Neural cell (in vitro differentiated cells): Measurements from ENCODE around the gene CAMSAP2. TPM values are rescaled to one million over a fixed set of nuclear protein-coding genes. Genes with fewer than 3 reads are reported as not detected.

Source experiments
- H2AFZ ChIP-seq: fragments of 200-600, 300-800 bp; sonication (generic), shearing (Covaris generic); 2 replicates; pipeline ENCODE4 v1.6.0; 2014; ENCODE audit warnings: low read depth, mild to moderate bottlenecking, antibody characterized with exemption, low read length, moderate library complexity
- H3F3A ChIP-seq: fragments of 200-600 bp; shearing (Covaris generic); 2 replicates; pipeline ENCODE4 v1.6.1; 2016; ENCODE audit warnings: mild to moderate bottlenecking, moderate library complexity, mixed read lengths, antibody characterized with exemption, low read length; ENCODE audit not compliant: insufficient read depth, poor library complexity, severe bottlenecking
- H3K27ac ChIP-seq: fragments of 200-600, 300-800 bp; sonication (generic), shearing (Covaris generic); 2 replicates; pipeline ENCODE4 v1.5.1; 2014; ENCODE audit warnings: mild to moderate bottlenecking, low read length, moderate library complexity
- H3K27me3 ChIP-seq: fragments of 300-800, 200-600 bp; sonication (generic), shearing (Covaris generic); 2 replicates; pipeline ENCODE4 v1.6.0; 2014; ENCODE audit warnings: mild to moderate bottlenecking, low read depth, low read length, moderate library complexity; ENCODE audit not compliant: insufficient read depth
- H3K36me3 ChIP-seq: fragments of 300-800, 200-600 bp; sonication (generic), shearing (Covaris generic); 2 replicates; pipeline ENCODE4 v1.5.1; 2014; ENCODE audit warnings: mild to moderate bottlenecking, antibody characterized with exemption, low read length, moderate library complexity; ENCODE audit not compliant: insufficient read depth
- H3K4me2 ChIP-seq: fragments of 300-800, 200-600 bp; sonication (generic), shearing (Covaris generic); 2 replicates; pipeline ENCODE4 v1.6.0; 2014; ENCODE audit warnings: mild to moderate bottlenecking, low read length
- H3K4me3 ChIP-seq: fragments of 300-800, 200-600 bp; sonication (generic), shearing (Covaris generic); 2 replicates; pipeline ENCODE4 v1.5.1; 2014; ENCODE audit warnings: mild to moderate bottlenecking, low read length, moderate library complexity
- H3K79me2 ChIP-seq: fragments of 200-600 bp; shearing (Covaris generic); replicated peaks from 2 replicates; pipeline ENCODE4 v1.6.0; 2014; ENCODE audit warnings: mild to moderate bottlenecking, low read length, moderate library complexity; ENCODE audit not compliant: insufficient read depth
- H3K9ac ChIP-seq: fragments of 300-800, 200-600 bp; sonication (generic), shearing (Covaris generic); 2 replicates; pipeline ENCODE4 v1.6.1; 2016; ENCODE audit warnings: mild to moderate bottlenecking, low read length, mixed read lengths
- H3K9me2 ChIP-seq: fragments of 200-600 bp; shearing (Covaris generic); 2 replicates; pipeline ENCODE4 v1.6.1; 2016; ENCODE audit warnings: mild to moderate bottlenecking, low read length, mixed read lengths; ENCODE audit not compliant: insufficient read depth
- H3K9me3 ChIP-seq: fragments of 200-600, 300-800 bp; sonication (generic), shearing (Covaris generic); 2 replicates; pipeline ENCODE4 v1.6.1; 2016; ENCODE audit warnings: mild to moderate bottlenecking, mixed run types, low read length, moderate library complexity, mixed read lengths
- H4K20me1 ChIP-seq: fragments of 200-600 bp; shearing (Covaris generic); 2 replicates; pipeline ENCODE4 v1.6.1; 2016; ENCODE audit warnings: mild to moderate bottlenecking, mixed run types; ENCODE audit not compliant: insufficient read depth
- EP300 ChIP-seq: fragments of 450-650 bp; conservative IDR thresholded peaks from 2 replicates; pipeline ENCODE4 v1.6.1; 2014; ENCODE audit warnings: antibody characterized with exemption, mild to moderate bottlenecking, moderate library complexity; ENCODE audit not compliant: poor library complexity, severe bottlenecking
- EZH2 ChIP-seq: fragments of 200-600, 300-800 bp; shearing (Covaris generic), sonication (generic); IDR thresholded peaks from 2 replicates; pipeline ENCODE4 v1.6.1; 2014; ENCODE audit warnings: antibody characterized with exemption, low read length, borderline replicate concordance, mild to moderate bottlenecking; ENCODE audit not compliant: insufficient read depth, poor library complexity, severe bottlenecking
- MXI1 ChIP-seq: fragments of 450-650 bp; conservative IDR thresholded peaks from 2 replicates; pipeline ENCODE4 v1.6.1; 2014; ENCODE audit warnings: antibody characterized with exemption, mild to moderate bottlenecking; ENCODE audit not compliant: poor library complexity, severe bottlenecking
- POLR2AphosphoS5 ChIP-seq: IDR thresholded peaks from 2 replicates; pipeline ENCODE4 v1.6.1; 2012
- RAD21 ChIP-seq: fragments of 450-650 bp; conservative IDR thresholded peaks from 2 replicates; pipeline ENCODE4 v1.6.1; 2014; ENCODE audit warnings: antibody characterized with exemption, mild to moderate bottlenecking, moderate library complexity
- REST ChIP-seq: IDR thresholded peaks from 2 replicates; pipeline ENCODE4 v1.6.1; 2012; ENCODE audit warnings: borderline replicate concordance
- SMC3 ChIP-seq: fragments of 450-650 bp; conservative IDR thresholded peaks from 2 replicates; pipeline ENCODE4 v1.6.1; 2014; ENCODE audit warnings: antibody characterized with exemption, mild to moderate bottlenecking, moderate library complexity; ENCODE audit not compliant: poor library complexity
- TAF1 ChIP-seq: IDR thresholded peaks from 2 replicates; pipeline ENCODE4 v1.6.1; 2012; ENCODE audit warnings: low read depth
- polyA plus RNA-seq: library from polyadenylated mRNA; depleted of rRNA; stranded (reverse); fragments of >200 nt; gene quantifications from 2 replicates; pipeline ENCODE4 v1.2.3, GENCODE V29; 2014
- TF ChIP-seq, protein P1 (sequence below): fragments of 450-650 bp; IDR thresholded peaks from 2 replicates; pipeline ENCODE4 v1.5.1; 2014; ENCODE audit warnings: antibody characterized with exemption, mild to moderate bottlenecking, moderate library complexity; ENCODE audit not compliant: poor library complexity, severe bottlenecking

Gene CAMSAP2
- polyA plus RNA-seq, 1 donor from 2014 or later = 52.7 TPM

- peak; percentile 62 for TF ChIP-seq MXI1
Measured at GRCh38 chr1:200738949-200739651, 407 bp downstream of the CAMSAP2 start (continued).

- no peaks in the 10 kb centered on the region for H3K9me3 ChIP-seq
- H3K36me3 ChIP-seq = no peaks in the 10 kb centered on the region
- no peaks in the 10 kb centered on the region for H3F3A ChIP-seq
- peak overlapping the region; percentile 86 for H3K4me3 ChIP-seq
- H3K79me2 ChIP-seq = peaks cover 55% of the 10 kb centered on the region
- no peaks in the 10 kb centered on the region for H3K27me3 ChIP-seq
- H3K9ac ChIP-seq = peak overlapping the region; percentile 99
- peak overlapping the region; percentile 47 for H2AFZ ChIP-seq
- TF ChIP-seq, protein P1, sequence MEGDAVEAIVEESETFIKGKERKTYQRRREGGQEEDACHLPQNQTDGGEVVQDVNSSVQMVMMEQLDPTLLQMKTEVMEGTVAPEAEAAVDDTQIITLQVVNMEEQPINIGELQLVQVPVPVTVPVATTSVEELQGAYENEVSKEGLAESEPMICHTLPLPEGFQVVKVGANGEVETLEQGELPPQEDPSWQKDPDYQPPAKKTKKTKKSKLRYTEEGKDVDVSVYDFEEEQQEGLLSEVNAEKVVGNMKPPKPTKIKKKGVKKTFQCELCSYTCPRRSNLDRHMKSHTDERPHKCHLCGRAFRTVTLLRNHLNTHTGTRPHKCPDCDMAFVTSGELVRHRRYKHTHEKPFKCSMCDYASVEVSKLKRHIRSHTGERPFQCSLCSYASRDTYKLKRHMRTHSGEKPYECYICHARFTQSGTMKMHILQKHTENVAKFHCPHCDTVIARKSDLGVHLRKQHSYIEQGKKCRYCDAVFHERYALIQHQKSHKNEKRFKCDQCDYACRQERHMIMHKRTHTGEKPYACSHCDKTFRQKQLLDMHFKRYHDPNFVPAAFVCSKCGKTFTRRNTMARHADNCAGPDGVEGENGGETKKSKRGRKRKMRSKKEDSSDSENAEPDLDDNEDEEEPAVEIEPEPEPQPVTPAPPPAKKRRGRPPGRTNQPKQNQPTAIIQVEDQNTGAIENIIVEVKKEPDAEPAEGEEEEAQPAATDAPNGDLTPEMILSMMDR = no peak
- peak; percentile 56 for TF ChIP-seq POLR2AphosphoS5
- H3K9me2 ChIP-seq = no peaks in the 10 kb centered on the region
- H4K20me1 ChIP-seq = peaks cover 31% of the 10 kb centered on the region
- H3K4me2 ChIP-seq = peak overlapping the region; percentile 95
- peak overlapping the region; percentile 97 for H3K27ac ChIP-seq
Measured at GRCh38 chr1:200739702-200740570, 1.2 kb downstream of the CAMSAP2 start.

- no peaks in the 10 kb centered on the region for H3K36me3 ChIP-seq
- peak overlapping the region; percentile 97 for H3K27ac ChIP-seq
- H4K20me1 ChIP-seq = peaks cover 33% of the 10 kb centered on the region
- peak overlapping the region; percentile 86 for H3K4me3 ChIP-seq
- H3K4me2 ChIP-seq = peak overlapping the region; percentile 95
- H3K79me2 ChIP-seq = peaks cover 62% of the 10 kb centered on the region
- no peaks in the 10 kb centered on the region for H3K27me3 ChIP-seq
- TF ChIP-seq RAD21 (no peak), SMC3 (no peak), REST (no peak), TAF1 (no peak), MXI1 (no peak), EZH2 (no peak), EP300 (no peak), POLR2AphosphoS5 (no peak)
- TF ChIP-seq, protein P1 = no peak
- no peaks in the 10 kb centered on the region for H3K9me2 ChIP-seq
- no peaks in the 10 kb centered on the region for H3K9me3 ChIP-seq
- H3F3A ChIP-seq = no peaks in the 10 kb centered on the region
- H3K9ac ChIP-seq = peak overlapping the region; percentile 99
- no peak overlapping the region for H2AFZ ChIP-seq
Measured at GRCh38 chr1:200740571-200741208, 2.0 kb downstream of the CAMSAP2 start.
